H9 (cell line): ENCODE results near the gene KCNJ11. TPM values are rescaled to one million over a fixed set of nuclear protein-coding genes. Genes with fewer than 3 reads are reported as not detected.

Experiments used
- DNase-seq: peaks from one replicate; pipeline ENCODE4 v3.0.0-alpha.2; 2017
- H2AFZ ChIP-seq: one replicate; pipeline ENCODE4 v1.6.1; 2013; ENCODE audit warnings: mild to moderate bottlenecking, low read length, control low read depth, moderate library complexity
- H2AK5ac ChIP-seq: 2 replicates; pipeline ENCODE4 v1.6.1; 2013; ENCODE audit warnings: low read length, control low read depth, mixed read lengths; ENCODE audit not compliant: insufficient read length
- H2BK120ac ChIP-seq: one replicate; pipeline ENCODE4 v1.6.1; 2013; ENCODE audit warnings: low read depth, mild to moderate bottlenecking, low read length, control low read depth, inconsistent platforms; ENCODE audit not compliant: poor library complexity, severe bottlenecking
- H2BK12ac ChIP-seq: 2 replicates; pipeline ENCODE4 v1.6.1; 2013; ENCODE audit warnings: low read length, control low read depth, mixed read lengths, low read depth; ENCODE audit not compliant: insufficient read length
- H2BK15ac ChIP-seq: 2 replicates; pipeline ENCODE4 v1.6.1; 2013; ENCODE audit warnings: low read depth, low read length, control low read depth
- H2BK20ac ChIP-seq: one replicate; pipeline ENCODE4 v1.6.1; 2013; ENCODE audit warnings: low read depth, mild to moderate bottlenecking, low read length, control low read depth, inconsistent platforms; ENCODE audit not compliant: poor library complexity, severe bottlenecking
- H2BK5ac ChIP-seq: 2 replicates; pipeline ENCODE4 v1.6.1; 2013; ENCODE audit warnings: low read length, control low read depth, mixed read lengths; ENCODE audit not compliant: insufficient read length
- H3K14ac ChIP-seq: 2 replicates; pipeline ENCODE4 v1.6.1; 2013; ENCODE audit warnings: low read length, control low read depth; ENCODE audit not compliant: insufficient read depth
- H3K18ac ChIP-seq: 2 replicates; pipeline ENCODE4 v1.6.1; 2013; ENCODE audit warnings: low read depth, mild to moderate bottlenecking, mixed read lengths, low read length, control low read depth; ENCODE audit not compliant: insufficient read length
- H3K23ac ChIP-seq: 2 replicates; pipeline ENCODE4 v1.6.1; 2013; ENCODE audit warnings: low read length, control low read depth, mixed read lengths, low read depth; ENCODE audit not compliant: insufficient read length
- H3K23me2 ChIP-seq: 2 replicates; pipeline ENCODE4 v1.6.1; 2013; ENCODE audit warnings: low read depth, mild to moderate bottlenecking, mixed read lengths, low read length, control low read depth; ENCODE audit not compliant: insufficient read length, poor library complexity, severe bottlenecking
- H3K27ac ChIP-seq: 2 replicates; pipeline ENCODE4 v1.5.1; 2013; ENCODE audit warnings: low read length, control low read depth, mixed read lengths, low read depth; ENCODE audit not compliant: insufficient read length
- H3K27me3 ChIP-seq: 2 replicates; pipeline ENCODE4 v1.6.1; 2013; ENCODE audit warnings: low read length, control low read depth, inconsistent platforms; ENCODE audit not compliant: insufficient read depth
- H3K4ac ChIP-seq: 2 replicates; pipeline ENCODE4 v1.6.1; 2013; ENCODE audit warnings: low read depth, mild to moderate bottlenecking, control low read depth, inconsistent platforms, low read length, moderate library complexity
- H3K4me1 ChIP-seq: 2 replicates; pipeline ENCODE4 v1.6.1; 2013; ENCODE audit warnings: low read length, control low read depth, inconsistent platforms; ENCODE audit not compliant: insufficient read depth
- H3K4me2 ChIP-seq: 2 replicates; pipeline ENCODE4 v1.6.1; 2013; ENCODE audit warnings: low read length, control low read depth, mixed read lengths; ENCODE audit not compliant: insufficient read length, insufficient read depth
- H3K56ac ChIP-seq: 2 replicates; pipeline ENCODE4 v1.6.1; 2013; ENCODE audit warnings: low read depth, mild to moderate bottlenecking, mixed read lengths, low read length, control low read depth; ENCODE audit not compliant: insufficient read length
- H3K79me1 ChIP-seq: 2 replicates; pipeline ENCODE4 v1.6.1; 2013; ENCODE audit warnings: low read depth, mild to moderate bottlenecking, moderate library complexity, low read length, control low read depth, inconsistent platforms; ENCODE audit not compliant: insufficient read depth, poor library complexity, severe bottlenecking
- H3K79me2 ChIP-seq: 2 replicates; pipeline ENCODE4 v1.6.1; 2013; ENCODE audit warnings: low read length, control low read depth, inconsistent platforms; ENCODE audit not compliant: insufficient read depth
- H3K9ac ChIP-seq: 2 replicates; pipeline ENCODE4 v1.6.1; 2013; ENCODE audit warnings: low read length, control low read depth, mixed read lengths; ENCODE audit not compliant: insufficient read length; ENCODE audit errors: extremely low read depth
- H3K9me3 ChIP-seq: one replicate; pipeline ENCODE4 v1.6.1; 2013; ENCODE audit warnings: low read depth, low read length, inconsistent platforms; ENCODE audit not compliant: control insufficient read depth
- H3T11ph ChIP-seq: one replicate; pipeline ENCODE4 v1.6.1; 2013; ENCODE audit warnings: mild to moderate bottlenecking, low read length, control low read depth, inconsistent platforms
- H4K20me1 ChIP-seq: one replicate; pipeline ENCODE4 v1.6.1; 2013; ENCODE audit not compliant: control insufficient read depth, insufficient read length, insufficient read depth
- H4K5ac ChIP-seq: 2 replicates; pipeline ENCODE4 v1.6.1; 2013; ENCODE audit warnings: low read depth, mild to moderate bottlenecking, mixed read lengths, low read length, control low read depth; ENCODE audit not compliant: insufficient read length
- H4K8ac ChIP-seq: replicated peaks from 2 replicates; pipeline ENCODE4 v1.6.1; 2013; ENCODE audit warnings: low read length, control low read depth, mixed read lengths, low read depth; ENCODE audit not compliant: insufficient read length
- H4K91ac ChIP-seq: 2 replicates; pipeline ENCODE4 v1.6.1; 2013; ENCODE audit warnings: low read depth, mild to moderate bottlenecking, moderate library complexity, mixed read lengths, low read length, control low read depth; ENCODE audit not compliant: insufficient read length
- H3K27ac Mint-ChIP-seq, 3 experiments: 2 replicates in 2 of 3; 3 replicates in 1 of 3; pipeline ENCODE4 v1.8.0; 2020 to 2021; ENCODE audit warnings: mixed read lengths in 3 of 3, mild to moderate bottlenecking in 1 of 3, moderate library complexity in 1 of 3
- H3K27me3 Mint-ChIP-seq: 2 replicates; pipeline ENCODE4 v1.8.0; 2021; ENCODE audit warnings: low read depth, mild to moderate bottlenecking, moderate library complexity, mixed read lengths
- H3K36me3 Mint-ChIP-seq, 3 experiments: 2 replicates in 2 of 3; 3 replicates in 1 of 3; pipeline ENCODE4 v1.8.0; 2020 to 2021; ENCODE audit warnings: low read depth in 3 of 3, mixed read lengths in 3 of 3; ENCODE audit not compliant: insufficient read depth in 1 of 3
- H3K4me1 Mint-ChIP-seq, 2 experiments: 2 replicates each; pipeline ENCODE4 v1.8.0; 2020; ENCODE audit warnings: mixed read lengths in 2 of 2
- H3K4me3 Mint-ChIP-seq, 2 experiments: 2 replicates in 1 of 2; 3 replicates in 1 of 2; pipeline ENCODE4 v1.8.0; 2020 to 2021; ENCODE audit warnings: mild to moderate bottlenecking in 2 of 2, mixed read lengths in 2 of 2, moderate library complexity in 1 of 2
- H3K9me3 Mint-ChIP-seq, 2 experiments: 2 replicates in 1 of 2; 3 replicates in 1 of 2; pipeline ENCODE4 v1.8.0; 2020; ENCODE audit warnings: mild to moderate bottlenecking in 2 of 2, mixed read lengths in 2 of 2, moderate library complexity in 1 of 2
- WGBS: extraction: QIAGEN DNeasy Blood & Tissue Kit; methylation state at CpG from one replicate; pipeline ENCODE4 v1.1.7; 2013; ENCODE audit warnings: missing lambda C conversion rate, low lambda C conversion rate, mixed read lengths; ENCODE audit not compliant: insufficient read length; ENCODE audit errors: extremely low coverage; 5-methylcytosine and 5-hydroxymethylcytosine counted together
- total RNA-seq: library from RNA; stranded (reverse); gene quantifications from 2 replicates; pipeline ENCODE4 v1.2.1, GENCODE V29; 2021
- TF ChIP-seq, protein P1 (sequence below): fragments of 200-600 bp; sonication (generic); conservative IDR thresholded peaks from 3 replicates; pipeline ENCODE4 v1.8.0; 2021; ENCODE audit warnings: antibody characterized with exemption, mild to moderate bottlenecking

The KCNJ11 gene
- total RNA-seq, 1 experiment from 2014 or later = 2.3 TPM

DNA sequence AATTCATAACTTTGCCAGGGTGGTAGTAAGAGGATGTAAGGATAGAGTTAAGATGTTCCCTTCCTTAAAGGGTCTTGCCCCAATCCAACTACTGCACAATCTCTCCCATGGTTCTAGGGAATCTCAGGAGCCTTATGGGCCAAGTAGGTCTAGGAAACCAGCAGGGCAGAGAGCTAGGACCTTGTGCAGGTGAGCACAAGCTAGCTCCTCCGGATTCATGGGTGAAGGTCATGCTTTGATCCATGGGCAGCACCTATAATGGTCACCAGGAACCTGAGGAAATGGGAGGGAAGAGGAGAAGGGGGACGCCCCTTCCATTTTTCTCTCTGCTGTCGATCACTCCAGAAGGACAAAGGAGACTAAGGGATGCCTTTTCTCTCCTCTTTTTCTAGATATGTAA is 16.8 kb downstream of the KCNJ11 start:
- no peak overlapping the region for H3K27ac Mint-ChIP-seq
- H3K4me3 Mint-ChIP-seq = no peak overlapping the region
- DNase-seq = no peak
- Histone ChIP-seq H3K14ac (no peak overlapping the region), H2AK5ac (no peak overlapping the region), H2BK15ac (no peak overlapping the region), H4K5ac (no peak overlapping the region), H3K18ac (no peak overlapping the region), H3K9ac (no peak overlapping the region), H3K79me2 (no peaks in the 10 kb centered on the region), H3K4ac (no peak overlapping the region), H3K23me2 (no peaks in the 10 kb centered on the region), H2BK120ac (no peak overlapping the region), H2BK12ac (no peak overlapping the region), H4K8ac (no peak overlapping the region), H3K27me3 (no peaks in the 10 kb centered on the region), H3K56ac (no peak overlapping the region), H3K27ac (no peak overlapping the region), H3K4me1 (no peaks in the 10 kb centered on the region), H2BK20ac (no peak overlapping the region), H2AFZ (no peak overlapping the region), H3K23ac (no peak overlapping the region), H3K79me1 (no peaks in the 10 kb centered on the region), H3K4me2 (no peak overlapping the region), H3K9me3 (peaks cover 52% of the 10 kb centered on the region), H4K20me1 (no peaks in the 10 kb centered on the region), H2BK5ac (no peak overlapping the region), H4K91ac (no peak overlapping the region), H3T11ph (no peak overlapping the region)
- TF ChIP-seq, protein P1, sequence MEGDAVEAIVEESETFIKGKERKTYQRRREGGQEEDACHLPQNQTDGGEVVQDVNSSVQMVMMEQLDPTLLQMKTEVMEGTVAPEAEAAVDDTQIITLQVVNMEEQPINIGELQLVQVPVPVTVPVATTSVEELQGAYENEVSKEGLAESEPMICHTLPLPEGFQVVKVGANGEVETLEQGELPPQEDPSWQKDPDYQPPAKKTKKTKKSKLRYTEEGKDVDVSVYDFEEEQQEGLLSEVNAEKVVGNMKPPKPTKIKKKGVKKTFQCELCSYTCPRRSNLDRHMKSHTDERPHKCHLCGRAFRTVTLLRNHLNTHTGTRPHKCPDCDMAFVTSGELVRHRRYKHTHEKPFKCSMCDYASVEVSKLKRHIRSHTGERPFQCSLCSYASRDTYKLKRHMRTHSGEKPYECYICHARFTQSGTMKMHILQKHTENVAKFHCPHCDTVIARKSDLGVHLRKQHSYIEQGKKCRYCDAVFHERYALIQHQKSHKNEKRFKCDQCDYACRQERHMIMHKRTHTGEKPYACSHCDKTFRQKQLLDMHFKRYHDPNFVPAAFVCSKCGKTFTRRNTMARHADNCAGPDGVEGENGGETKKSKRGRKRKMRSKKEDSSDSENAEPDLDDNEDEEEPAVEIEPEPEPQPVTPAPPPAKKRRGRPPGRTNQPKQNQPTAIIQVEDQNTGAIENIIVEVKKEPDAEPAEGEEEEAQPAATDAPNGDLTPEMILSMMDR = no peak
- H3K4me1 Mint-ChIP-seq = no peaks in the 10 kb centered on the region
- peaks cover 13% of the 10 kb centered on the region for H3K27me3 Mint-ChIP-seq
- no CpG with 5 or more reads among the region's 3 CpGs for WGBS
- peaks cover 42 to 51% (median 44%) of the 10 kb centered on the region in 3 experiments for H3K36me3 Mint-ChIP-seq
- H3K9me3 Mint-ChIP-seq = peaks cover 56 to 61% of the 10 kb centered on the region in 2 experiments
